ENCODE data around the gene PPP1R9A. TPM values are rescaled to one million over a fixed set of nuclear protein-coding genes. Genes with fewer than 3 reads are reported as not detected.

The PPP1R9A gene
- total RNA-seq, 1 donor from 2014 or later: 0.79 TPM

DNA sequence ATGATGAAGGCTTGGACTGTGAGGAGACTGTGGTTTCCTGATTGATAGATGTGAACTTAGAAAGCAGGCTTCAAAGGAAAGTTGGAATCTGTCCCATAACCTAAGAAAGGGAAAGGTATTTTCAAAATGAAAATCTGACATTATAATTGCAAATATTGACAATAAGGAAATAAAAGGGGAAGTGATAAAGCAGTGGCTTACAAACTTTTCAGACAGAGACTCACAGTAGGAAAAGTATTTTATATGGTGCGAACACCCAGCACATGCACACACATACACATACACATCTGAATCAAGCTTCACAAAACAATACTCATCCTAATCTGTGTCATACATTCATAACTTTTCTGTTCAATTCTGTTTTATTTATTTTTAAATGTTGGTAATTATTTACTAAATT, 412.2 kb downstream of the PPP1R9A start:
- Histone ChIP-seq H3K27me3 (ENCODE audit: control insufficient read depth, insufficient read depth, low read length) (peaks cover 5% of the 10 kb centered on the region), H3K36me3 (ENCODE audit: control insufficient read depth, insufficient read depth, low read length) (no peaks in the 10 kb centered on the region), H3K4me3 (ENCODE audit: low read depth, low read length) (no peak overlapping the region)
- DNase-seq (ENCODE audit: low read depth) (no peak), FAIRE-seq (no peak)
- TF ChIP-seq, protein P1, sequence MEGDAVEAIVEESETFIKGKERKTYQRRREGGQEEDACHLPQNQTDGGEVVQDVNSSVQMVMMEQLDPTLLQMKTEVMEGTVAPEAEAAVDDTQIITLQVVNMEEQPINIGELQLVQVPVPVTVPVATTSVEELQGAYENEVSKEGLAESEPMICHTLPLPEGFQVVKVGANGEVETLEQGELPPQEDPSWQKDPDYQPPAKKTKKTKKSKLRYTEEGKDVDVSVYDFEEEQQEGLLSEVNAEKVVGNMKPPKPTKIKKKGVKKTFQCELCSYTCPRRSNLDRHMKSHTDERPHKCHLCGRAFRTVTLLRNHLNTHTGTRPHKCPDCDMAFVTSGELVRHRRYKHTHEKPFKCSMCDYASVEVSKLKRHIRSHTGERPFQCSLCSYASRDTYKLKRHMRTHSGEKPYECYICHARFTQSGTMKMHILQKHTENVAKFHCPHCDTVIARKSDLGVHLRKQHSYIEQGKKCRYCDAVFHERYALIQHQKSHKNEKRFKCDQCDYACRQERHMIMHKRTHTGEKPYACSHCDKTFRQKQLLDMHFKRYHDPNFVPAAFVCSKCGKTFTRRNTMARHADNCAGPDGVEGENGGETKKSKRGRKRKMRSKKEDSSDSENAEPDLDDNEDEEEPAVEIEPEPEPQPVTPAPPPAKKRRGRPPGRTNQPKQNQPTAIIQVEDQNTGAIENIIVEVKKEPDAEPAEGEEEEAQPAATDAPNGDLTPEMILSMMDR (IDR thresholded peaks at IDR 0.05; ENCODE audit: insufficient read depth, low read length, severe bottlenecking): no peak

DNA sequence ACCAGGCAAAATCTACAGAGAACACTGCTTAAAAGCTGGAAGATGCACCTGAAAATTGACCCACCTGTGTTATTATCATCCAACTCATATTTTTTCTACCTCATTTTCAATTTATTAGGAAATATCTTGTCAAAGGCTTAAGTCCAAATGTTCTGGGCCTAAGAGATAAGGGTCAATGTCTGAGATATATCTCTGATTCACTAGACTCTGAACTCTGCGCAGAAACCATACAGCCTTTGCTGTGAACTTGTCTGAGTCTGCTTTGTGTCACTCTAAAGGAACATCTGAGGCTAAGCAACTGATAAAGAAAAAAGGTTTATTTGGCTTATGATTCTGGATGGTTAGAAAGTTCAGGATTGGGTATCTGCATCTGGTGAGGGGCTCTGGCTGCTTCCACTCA, 413.3 kb downstream of the PPP1R9A start:
- peaks cover 7% of the 10 kb centered on the region for H3K27me3 ChIP-seq (ENCODE audit: control insufficient read depth, insufficient read depth, low read length)
- TF ChIP-seq, protein P1 (IDR thresholded peaks at IDR 0.05; ENCODE audit: insufficient read depth, low read length, severe bottlenecking): no peak
- FAIRE-seq: no peak
- H3K4me3 ChIP-seq (ENCODE audit: low read depth, low read length): no peak overlapping the region
- H3K36me3 ChIP-seq (ENCODE audit: control insufficient read depth, insufficient read depth, low read length): no peaks in the 10 kb centered on the region
- no peak for DNase-seq (ENCODE audit: low read depth)

DNA sequence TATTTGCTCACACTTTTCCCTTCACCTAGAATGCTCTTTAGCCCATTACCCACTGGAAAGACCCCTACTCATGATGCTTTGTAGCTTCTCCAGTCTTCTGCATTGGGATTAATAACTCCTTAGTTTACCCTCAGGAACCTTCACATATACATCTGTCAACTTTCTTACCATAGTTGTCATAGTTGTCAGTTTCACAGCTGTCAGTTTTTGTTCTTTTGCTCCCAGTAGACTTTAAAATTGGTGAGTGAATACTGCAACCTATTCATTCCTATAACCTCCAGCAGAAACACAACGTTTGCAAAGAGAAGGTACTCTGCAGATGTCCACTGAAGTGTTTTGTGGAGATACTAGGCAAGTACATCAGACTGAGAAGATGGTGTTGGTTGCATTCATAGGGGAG, 414.3 kb downstream of the PPP1R9A start:
- TF ChIP-seq, protein P1 (IDR thresholded peaks at IDR 0.05; ENCODE audit: insufficient read depth, low read length, severe bottlenecking): no peak
- Histone ChIP-seq H3K4me3 (ENCODE audit: low read depth, low read length) (no peak overlapping the region), H3K27me3 (ENCODE audit: control insufficient read depth, insufficient read depth, low read length) (peaks cover 7% of the 10 kb centered on the region), H3K36me3 (ENCODE audit: control insufficient read depth, insufficient read depth, low read length) (no peaks in the 10 kb centered on the region)
- DNase-seq (ENCODE audit: low read depth) (no peak), FAIRE-seq (no peak)

DNA sequence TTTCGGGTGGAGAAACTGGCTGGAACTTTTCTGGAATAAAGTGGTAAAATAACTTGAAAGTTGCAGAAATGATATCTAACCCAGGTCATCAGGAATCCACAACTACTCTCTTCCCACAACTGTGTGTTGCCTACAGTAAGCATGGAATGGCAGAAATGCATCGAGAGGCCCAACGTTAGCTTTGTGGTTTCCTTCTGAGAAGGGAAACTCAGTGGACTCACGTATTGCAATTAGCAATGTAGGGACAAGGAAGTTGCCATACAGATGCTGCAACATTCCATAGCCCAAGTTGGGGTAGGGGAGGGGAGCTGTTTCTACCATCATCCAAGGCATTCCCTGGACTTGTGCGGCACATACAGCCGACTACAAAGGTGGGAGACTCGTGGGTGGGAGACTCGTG, 415.0 kb downstream of the PPP1R9A start:
- DNase-seq (ENCODE audit: low read depth) (no peak), FAIRE-seq (no peak)
- no peaks in the 10 kb centered on the region for H3K36me3 ChIP-seq (ENCODE audit: control insufficient read depth, insufficient read depth, low read length)
- TF ChIP-seq, protein P1 (IDR thresholded peaks at IDR 0.05; ENCODE audit: insufficient read depth, low read length, severe bottlenecking): no peak
- H3K27me3 ChIP-seq (ENCODE audit: control insufficient read depth, insufficient read depth, low read length): peaks cover 7% of the 10 kb centered on the region
- H3K4me3 ChIP-seq (ENCODE audit: low read depth, low read length): no peak overlapping the region

DNA sequence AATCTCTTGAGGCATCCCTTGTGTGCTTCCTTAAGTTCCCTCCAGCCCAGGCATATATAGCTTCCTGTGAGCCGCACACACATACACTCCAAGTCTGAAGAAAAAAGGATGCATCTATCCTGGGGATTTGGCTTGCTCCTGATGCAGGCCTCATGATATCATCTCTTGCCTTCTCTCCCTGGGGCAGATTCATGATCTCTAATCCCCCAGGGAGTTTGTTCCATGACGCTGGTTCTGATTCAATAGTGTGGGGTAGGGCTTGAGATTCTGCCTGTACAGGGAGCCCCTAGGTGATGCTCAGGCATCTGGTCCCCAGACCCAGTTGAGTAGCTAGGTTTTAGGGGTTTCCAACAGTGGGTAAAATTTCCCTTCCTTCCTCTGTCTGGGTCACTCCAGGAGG, 415.5 kb downstream of the PPP1R9A start:
- Histone ChIP-seq H3K36me3 (ENCODE audit: control insufficient read depth, insufficient read depth, low read length) (no peaks in the 10 kb centered on the region), H3K4me3 (ENCODE audit: low read depth, low read length) (no peak overlapping the region), H3K27me3 (ENCODE audit: control insufficient read depth, insufficient read depth, low read length) (peaks cover 7% of the 10 kb centered on the region)
- FAIRE-seq (no peak), DNase-seq (ENCODE audit: low read depth) (no peak)
- TF ChIP-seq, protein P1 (IDR thresholded peaks at IDR 0.05; ENCODE audit: insufficient read depth, low read length, severe bottlenecking): no peak

DNA sequence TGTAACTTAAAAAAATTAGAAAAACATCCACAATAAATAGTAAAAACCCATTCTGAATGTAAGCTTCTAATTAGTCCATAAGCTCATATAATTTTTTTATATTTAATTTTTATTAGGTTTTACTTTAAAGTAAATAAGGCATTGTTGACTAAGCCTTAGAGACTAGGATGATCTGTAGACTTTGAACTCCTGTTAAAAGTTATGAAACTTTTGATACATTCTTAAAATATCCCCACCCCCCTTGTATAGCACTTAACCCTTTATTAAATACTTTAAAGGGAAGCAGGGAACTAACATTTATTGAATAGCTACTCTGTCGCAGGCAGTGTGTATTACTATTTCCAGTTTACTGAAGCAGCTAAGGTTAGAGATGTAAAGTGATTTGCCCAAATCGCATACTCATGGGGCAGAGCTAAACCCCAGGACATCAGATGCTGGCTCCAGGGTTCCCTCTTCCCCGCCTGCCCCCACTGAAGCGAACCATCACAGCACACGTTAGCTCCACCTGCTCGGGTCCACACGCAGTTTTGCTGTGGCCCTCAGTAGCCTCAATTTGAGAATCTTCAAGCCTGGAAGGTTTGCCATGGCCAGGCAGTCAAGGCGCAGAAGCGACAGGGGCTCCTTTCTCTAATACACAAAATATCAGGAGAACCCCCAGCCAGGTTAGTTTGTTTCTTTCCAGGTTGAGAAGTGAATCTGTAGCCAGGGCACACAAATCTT, 416.2 kb downstream of the PPP1R9A start:
- FAIRE-seq (no peak), DNase-seq (ENCODE audit: low read depth) (no peak)
- H3K36me3 ChIP-seq (ENCODE audit: control insufficient read depth, insufficient read depth, low read length): no peaks in the 10 kb centered on the region
- H3K4me3 ChIP-seq (ENCODE audit: low read depth, low read length): no peak overlapping the region
- H3K27me3 ChIP-seq (ENCODE audit: control insufficient read depth, insufficient read depth, low read length): peaks cover 7% of the 10 kb centered on the region
- TF ChIP-seq, protein P1 (IDR thresholded peaks at IDR 0.05; ENCODE audit: insufficient read depth, low read length, severe bottlenecking): no peak

Data from bronchial epithelial cell (primary cell).